Mononuclear cell (primary cell): Measurements from ENCODE around the gene UHRF1. TPM values are rescaled to one million over a fixed set of nuclear protein-coding genes. Genes with fewer than 3 reads are reported as not detected.
"Not testable (repeated sequence)": the region's sequence is repeated elsewhere in the genome, so short reads cannot be mapped to it uniquely, and the experiment has no call there.

Experiments used
- H3K27me3 ChIP-seq: 2 replicates; pipeline ENCODE4 v1.6.0; 2011; ENCODE audit warnings: low read length, control low read depth; ENCODE audit not compliant: insufficient read depth
- H3K4me1 ChIP-seq: 2 replicates; pipeline ENCODE4 v1.5.1; 2011; ENCODE audit warnings: mild to moderate bottlenecking, low read length, control low read depth; ENCODE audit not compliant: insufficient read depth
- H3K4me3 ChIP-seq: 2 replicates; pipeline ENCODE4 v1.5.1; 2011; ENCODE audit warnings: mild to moderate bottlenecking, low read length, moderate library complexity
- H3K9me3 ChIP-seq: 2 replicates; pipeline ENCODE4 v1.5.1; 2011; ENCODE audit warnings: low read depth, mild to moderate bottlenecking, control low read depth, low read length
- total RNA-seq: library from RNA; depleted of rRNA; stranded (reverse); fragments of >200 nt; gene quantifications from one replicate; pipeline ENCODE4 v1.2.3, GENCODE V29; 2012

The UHRF1 gene
- total RNA-seq, 1 donor = 0.21 TPM

DNA sequence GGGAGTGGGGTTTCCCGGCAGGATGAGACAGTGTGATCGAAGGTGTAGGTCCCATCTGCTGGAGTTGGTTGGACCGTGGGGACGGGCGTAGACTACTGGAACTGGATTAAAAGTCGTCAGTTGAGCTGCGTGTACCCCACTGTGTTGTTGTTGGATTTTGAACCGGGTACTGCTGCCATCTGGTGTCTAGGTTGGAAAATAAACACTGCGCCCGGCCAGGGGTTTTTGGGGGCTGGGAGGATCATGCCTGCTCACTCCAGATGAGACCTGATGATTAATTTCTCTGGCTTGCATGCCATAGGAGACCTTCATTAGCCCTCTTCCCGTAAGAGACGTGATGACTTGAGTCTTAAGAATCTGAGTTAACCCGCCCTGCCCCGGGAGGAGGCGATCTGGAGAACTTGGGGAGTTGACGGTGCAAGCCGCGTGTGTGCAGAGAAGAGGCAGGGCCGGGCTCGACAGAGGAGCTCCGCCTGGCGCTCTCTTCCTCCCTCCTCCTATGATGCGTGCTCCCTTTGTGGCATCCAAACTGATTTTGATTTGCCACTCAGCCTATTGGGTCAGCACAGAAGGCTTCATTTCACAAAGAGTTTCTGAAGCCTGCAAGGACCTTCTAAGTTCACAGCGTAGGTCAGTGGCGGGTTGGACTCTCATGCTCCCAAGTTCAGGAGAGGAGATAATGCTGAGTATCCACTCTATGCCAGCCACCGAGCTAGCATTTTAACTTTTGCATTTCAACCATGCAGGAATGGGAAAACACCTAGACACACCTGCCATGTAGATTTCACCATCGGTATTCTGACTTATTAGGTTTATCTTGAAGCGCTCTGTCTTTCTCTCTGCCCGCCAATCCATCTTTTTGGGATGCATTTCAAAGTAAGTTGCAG lies 2.7 kb downstream of the UHRF1 start:
- H3K4me3 ChIP-seq = peak overlapping the region; percentile 12
- H3K4me1 ChIP-seq = peaks cover 81% of the 10 kb centered on the region
- H3K9me3 ChIP-seq = no peaks in the 10 kb centered on the region
- H3K27me3 ChIP-seq = no peaks in the 10 kb centered on the region

DNA sequence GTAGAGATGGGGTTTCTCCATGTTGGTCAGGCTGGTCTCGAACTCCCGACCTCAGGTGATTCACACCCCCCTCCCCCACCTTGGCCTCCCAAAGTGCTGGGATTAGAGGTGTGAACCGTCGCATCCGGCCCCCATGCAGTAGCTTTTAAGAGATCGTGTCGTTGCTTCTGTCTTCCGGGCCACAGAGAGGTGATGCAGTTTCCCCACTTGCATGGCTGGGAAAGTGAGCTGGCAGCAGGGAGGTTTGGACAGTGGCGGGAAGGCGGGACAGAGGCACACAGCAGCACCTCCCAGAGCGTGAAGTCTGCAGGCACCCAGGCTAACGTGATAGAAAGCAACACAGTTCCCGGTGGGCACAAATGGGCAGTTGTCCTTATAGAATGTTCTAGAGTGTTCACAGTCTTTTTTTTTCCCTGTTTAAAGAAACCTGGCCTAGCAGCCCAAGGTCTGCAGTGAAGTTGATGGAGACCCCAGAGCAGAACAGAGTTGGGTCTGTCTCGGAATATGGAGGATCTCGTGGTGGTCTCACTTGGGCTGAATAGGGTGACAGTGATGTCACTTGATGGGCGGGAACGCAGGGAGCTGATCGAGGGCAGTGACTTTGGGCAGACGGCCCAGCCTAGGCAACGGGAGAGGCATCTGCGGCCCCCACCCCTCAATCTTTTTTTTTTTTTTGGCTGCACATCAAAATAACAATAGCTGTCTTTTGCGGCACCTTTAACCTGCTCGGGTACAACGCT lies 4.9 kb downstream of the UHRF1 start:
- Histone ChIP-seq H3K4me3 (peak overlapping the region; percentile 76), H3K4me1 (peaks cover 74% of the 10 kb centered on the region), H3K27me3 (no peaks in the 10 kb centered on the region), H3K9me3 (no peaks in the 10 kb centered on the region)

DNA sequence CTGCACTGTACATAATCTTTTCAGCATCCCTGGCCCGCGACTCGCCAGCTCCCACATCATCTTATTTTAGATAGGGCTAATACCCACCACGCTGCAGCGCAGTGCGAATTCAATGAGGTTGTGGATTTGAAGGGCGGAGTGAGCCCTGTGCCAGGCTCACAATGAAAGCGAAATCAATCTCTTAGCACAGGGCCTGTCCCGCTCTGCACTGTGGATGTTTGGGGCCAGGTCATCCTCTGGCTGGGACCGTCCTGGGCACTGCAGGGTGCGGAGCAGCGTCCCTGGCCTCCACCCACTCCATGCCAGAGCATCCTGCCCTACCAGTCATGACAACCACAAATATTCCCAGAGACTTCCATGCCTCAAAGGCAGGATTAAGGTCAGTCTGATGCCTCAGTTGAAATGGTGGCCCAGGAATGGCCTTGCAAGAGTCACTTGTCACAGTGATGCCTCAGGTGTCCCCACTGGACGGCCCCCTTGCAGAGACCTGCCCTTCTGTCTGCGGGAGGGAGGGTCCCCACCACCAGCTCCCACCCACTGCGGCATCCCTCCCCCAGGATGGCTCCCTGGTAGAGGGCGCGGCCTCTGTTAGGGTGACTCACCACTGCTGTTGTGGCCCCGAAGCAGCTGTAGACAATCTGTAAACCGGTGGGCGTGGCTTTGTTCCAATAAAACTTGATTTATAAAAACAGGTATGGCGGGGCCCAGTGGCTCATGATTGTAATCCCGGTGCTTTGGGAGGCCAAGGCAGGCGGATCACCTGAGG lies 5.6 kb downstream of the UHRF1 start:
- no peaks in the 10 kb centered on the region for H3K9me3 ChIP-seq
- peak overlapping the region; percentile 76 for H3K4me3 ChIP-seq
- no peaks in the 10 kb centered on the region for H3K27me3 ChIP-seq
- H3K4me1 ChIP-seq = peaks cover 69% of the 10 kb centered on the region

DNA sequence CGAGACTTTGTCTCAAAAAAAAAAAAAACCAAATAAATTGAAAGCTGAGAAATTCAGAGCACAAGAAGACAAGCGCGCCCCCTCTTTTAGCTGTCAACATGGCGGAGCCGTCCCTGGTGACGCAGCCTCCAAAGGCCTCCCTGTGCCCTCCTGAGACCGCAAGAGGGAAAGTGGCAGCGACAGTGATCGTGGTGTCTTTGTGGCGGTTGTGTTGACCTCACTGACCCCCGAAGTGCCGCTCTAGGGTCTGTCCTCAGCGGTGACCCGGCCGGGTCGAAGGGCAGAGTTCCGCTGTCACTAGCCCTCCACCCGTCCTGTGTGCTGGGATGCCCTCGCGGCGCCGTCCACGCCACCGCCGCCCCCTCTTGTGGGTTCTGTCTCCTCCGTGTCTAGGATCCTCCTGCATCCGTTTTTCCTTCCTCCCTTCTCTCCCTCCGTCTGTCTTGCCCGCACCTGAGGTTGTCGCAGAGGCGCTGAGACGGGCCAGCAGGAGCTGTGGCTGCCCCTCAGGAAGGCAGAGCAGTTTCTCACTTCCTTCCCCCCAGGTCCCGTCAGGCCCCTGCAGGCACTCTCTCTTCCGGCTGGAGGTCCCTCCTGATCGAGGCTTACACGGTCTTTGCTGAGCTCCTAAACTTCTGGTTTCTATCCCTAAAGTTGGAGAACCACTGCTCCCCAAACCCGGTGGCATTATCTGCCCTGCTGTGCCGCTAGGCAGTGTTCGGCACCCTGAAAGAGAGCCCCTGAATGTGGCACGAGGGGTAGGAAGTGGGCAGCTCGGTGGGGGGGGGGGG lies 7.2 kb downstream of the UHRF1 start:
- H3K9me3 ChIP-seq = no peaks in the 10 kb centered on the region
- peak overlapping the region; percentile 76 for H3K4me3 ChIP-seq
- H3K4me1 ChIP-seq = peaks cover 56% of the 10 kb centered on the region

DNA sequence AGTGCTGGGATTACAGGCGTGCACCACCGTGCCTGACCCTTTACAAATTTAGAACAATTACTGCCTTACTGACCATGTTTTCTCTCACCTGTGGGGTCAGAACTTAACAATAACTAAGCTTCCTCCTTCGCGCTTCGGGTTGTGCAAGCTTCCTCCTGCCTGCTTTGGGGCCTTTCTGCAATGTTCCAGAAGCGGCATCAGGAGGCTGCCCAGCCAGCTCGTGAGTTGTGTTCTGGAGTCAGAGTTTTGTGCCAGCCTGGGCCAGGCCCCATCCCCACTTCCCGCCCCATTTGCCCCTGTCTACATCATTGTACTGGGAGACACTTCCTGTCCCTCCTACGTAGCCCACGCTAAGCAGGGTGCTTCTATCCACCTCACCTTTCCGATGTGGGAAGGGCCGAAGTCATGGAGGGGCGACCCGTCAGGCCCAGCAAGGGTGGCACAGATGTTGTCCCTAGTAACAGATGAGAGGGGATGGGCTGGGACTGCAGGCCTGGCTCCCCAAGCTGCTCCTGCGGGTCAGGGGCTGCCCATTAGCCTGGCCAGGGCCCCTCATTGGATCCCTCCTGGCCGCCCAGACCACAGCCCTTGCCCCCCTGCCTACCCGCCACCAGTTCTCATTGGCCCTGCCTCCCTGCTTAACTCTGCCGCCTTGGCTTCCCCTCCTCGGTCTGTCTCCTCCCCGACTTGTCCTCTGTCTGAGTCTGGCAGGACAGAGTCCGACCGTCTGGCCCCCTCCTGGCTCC lies 13.4 kb downstream of the UHRF1 start:
- no peaks in the 10 kb centered on the region for H3K27me3 ChIP-seq
- no peaks in the 10 kb centered on the region for H3K9me3 ChIP-seq
- H3K4me3 ChIP-seq = no peak overlapping the region
- H3K4me1 ChIP-seq = peaks cover 13% of the 10 kb centered on the region

More for the DNA sequence above, 7.2 kb downstream of the UHRF1 start:
- H3K27me3 ChIP-seq = no peaks in the 10 kb centered on the region

DNA sequence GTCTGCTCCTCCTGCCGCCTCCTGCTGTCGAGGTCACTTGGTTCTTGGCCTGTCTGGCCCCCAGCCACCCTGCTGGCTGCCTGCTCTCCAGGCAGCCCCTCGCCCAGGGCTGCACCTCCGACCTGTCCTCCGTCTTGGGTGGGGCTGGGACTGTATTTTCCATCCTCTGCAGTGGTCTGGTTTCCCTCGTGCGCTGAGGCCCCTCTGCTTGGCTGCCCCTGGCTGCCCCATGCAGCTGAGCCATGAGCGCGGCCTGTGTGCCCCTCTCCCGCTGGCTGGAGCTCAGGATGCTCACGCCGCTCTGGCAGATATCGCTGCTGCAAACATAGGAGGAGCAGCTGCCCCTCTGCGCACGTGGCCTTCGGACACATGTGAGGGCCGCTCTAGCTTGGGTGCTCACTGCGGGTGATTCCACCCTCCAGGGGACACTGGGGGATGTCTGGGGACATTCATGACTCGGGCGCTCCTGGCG lies 14.0 kb downstream of the UHRF1 start:
- Histone ChIP-seq H3K4me1 (peaks cover 13% of the 10 kb centered on the region), H3K9me3 (no peaks in the 10 kb centered on the region), H3K27me3 (no peaks in the 10 kb centered on the region), H3K4me3 (no peak overlapping the region)

DNA sequence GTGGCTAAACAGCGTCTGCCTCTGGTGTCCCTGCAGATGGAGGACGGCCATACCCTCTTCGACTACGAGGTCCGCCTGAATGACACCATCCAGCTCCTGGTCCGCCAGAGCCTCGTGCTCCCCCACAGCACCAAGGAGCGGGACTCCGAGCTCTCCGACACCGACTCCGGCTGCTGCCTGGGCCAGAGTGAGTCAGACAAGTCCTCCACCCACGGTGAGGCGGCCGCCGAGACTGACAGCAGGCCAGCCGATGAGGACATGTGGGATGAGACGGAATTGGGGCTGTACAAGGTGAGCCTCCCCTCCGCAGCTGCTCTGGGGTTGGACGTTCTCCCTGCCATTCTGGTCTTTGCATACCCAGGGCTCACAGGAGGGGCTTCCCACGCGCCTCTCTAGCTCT lies 19.9 kb downstream of the UHRF1 start:
- no peaks in the 10 kb centered on the region for H3K9me3 ChIP-seq
- no peak overlapping the region for H3K4me3 ChIP-seq
- H3K27me3 ChIP-seq = no peaks in the 10 kb centered on the region
- H3K4me1 ChIP-seq = no peaks in the 10 kb centered on the region

DNA sequence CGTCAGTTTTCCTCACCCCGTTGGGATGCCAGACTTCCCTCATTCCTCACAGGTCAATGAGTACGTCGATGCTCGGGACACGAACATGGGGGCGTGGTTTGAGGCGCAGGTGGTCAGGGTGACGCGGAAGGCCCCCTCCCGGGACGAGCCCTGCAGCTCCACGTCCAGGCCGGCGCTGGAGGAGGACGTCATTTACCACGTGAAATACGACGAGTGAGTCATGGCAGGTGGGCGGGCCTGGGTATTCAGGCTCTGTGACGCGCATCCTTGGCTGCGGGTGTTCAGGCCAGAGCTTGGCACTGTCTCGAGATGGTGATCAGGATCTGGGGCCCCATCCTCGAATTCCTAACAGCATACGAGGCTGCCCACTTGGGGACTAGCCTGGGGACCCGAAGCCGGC lies 21.4 kb downstream of the UHRF1 start:
- Histone ChIP-seq H3K4me3 (no peak overlapping the region), H3K4me1 (no peaks in the 10 kb centered on the region), H3K9me3 (no peaks in the 10 kb centered on the region), H3K27me3 (no peaks in the 10 kb centered on the region)

DNA sequence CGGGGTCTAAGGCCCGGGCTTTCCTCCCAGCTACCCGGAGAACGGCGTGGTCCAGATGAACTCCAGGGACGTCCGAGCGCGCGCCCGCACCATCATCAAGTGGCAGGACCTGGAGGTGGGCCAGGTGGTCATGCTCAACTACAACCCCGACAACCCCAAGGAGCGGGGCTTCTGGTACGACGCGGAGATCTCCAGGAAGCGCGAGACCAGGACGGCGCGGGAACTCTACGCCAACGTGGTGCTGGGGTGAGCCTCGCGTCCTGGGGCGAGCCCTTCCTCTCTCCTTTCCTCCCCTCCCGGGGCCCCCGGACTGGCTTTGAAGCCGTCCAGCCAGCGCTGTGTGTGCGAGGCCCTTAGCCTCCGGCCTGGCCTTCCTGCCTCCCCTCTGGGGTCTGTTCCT lies 23.4 kb downstream of the UHRF1 start:
- H3K4me3 ChIP-seq = no peak overlapping the region
- no peaks in the 10 kb centered on the region for H3K27me3 ChIP-seq
- no peaks in the 10 kb centered on the region for H3K4me1 ChIP-seq
- H3K9me3 ChIP-seq = no peaks in the 10 kb centered on the region

DNA sequence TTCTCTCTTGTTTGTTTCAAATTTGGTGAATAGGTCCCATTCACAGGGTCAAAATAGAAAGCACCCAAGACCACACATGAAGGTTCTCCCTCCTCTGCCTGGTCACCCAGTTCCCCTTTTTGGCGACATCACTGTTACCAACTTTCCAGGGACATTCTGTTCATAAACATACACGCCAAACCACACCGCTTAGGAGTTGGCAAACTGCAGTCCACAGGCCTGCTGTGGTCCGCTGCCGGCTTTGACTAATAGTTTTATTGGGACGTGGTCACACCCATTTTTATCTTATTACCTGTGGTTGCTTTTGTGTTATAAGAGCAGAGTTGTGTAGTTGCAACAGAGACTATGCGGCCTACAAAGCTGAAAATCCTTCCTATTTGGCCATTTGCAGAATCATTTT lies 24.2 kb downstream of the UHRF1 start:
- H3K27me3 ChIP-seq = no peaks in the 10 kb centered on the region
- H3K4me3 ChIP-seq = no peak overlapping the region
- H3K9me3 ChIP-seq = no peaks in the 10 kb centered on the region
- no peaks in the 10 kb centered on the region for H3K4me1 ChIP-seq

DNA sequence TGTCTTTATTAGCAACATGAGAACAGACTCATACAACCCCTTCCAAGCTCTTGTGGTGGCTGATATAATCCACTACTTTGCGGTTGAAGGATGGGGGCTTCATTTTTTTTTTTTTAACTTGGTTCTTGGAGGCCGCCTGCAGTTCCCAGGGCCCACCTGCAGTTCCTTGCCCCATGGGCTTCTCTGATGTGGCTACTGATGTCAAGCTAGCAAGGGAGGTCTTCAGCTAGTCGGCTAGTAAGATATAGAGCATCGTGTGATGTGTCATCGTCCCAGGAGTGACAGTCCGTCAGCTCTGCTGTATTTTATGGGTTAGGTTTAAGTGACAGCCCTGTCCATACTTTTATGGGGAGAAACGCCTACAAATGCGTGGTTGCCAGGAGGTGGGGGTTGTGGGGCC lies 26.1 kb downstream of the UHRF1 start:
- Histone ChIP-seq H3K27me3 (no peaks in the 10 kb centered on the region), H3K4me3 (no peak overlapping the region), H3K9me3 (no peaks in the 10 kb centered on the region), H3K4me1 (no peaks in the 10 kb centered on the region)

DNA sequence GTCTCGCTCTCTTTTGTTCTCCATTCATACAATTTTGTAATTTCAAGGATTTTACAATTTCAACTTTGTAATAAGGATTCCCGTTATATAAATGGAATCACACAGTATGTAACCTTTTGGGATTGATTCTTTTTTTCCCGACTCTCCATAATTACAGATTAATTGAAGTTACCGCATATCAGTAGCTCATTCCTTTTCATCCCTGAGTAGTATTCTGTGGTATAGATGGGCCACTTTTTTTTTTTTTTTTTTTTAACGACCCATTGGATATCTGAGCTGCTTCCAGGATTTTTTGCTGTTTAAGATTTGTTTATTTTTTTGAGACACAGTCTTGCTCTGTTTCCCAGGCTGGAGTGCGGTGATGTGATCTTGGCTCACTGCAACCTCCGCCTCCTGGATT lies 27.8 kb downstream of the UHRF1 start:
- Histone ChIP-seq H3K27me3 (no peaks in the 10 kb centered on the region), H3K4me3 (no peak overlapping the region), H3K4me1 (no peaks in the 10 kb centered on the region), H3K9me3 (no peaks in the 10 kb centered on the region)

DNA sequence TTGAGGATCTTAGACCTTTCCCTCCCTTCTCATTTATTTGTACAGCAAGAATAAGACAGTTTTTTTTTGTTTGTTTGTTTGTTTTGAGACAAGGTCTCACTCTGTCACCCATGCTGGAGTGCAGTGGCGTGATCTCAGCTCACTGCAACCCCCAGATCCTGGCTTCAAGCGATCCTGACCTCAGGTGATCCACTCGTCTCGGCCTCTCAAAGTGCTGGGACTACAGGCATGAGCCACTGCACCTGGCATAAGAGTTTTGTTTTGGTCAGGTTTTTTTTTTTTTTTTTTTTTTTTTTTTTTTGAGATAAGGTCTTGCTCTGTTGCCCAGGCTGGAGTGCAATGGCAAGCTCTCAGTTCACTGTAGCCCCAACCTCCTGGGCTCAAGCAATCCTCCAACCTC lies 29.2 kb downstream of the UHRF1 start:
- not testable (repeated sequence) for H3K4me3 ChIP-seq, H3K9me3 ChIP-seq, H3K27me3 ChIP-seq, H3K4me1 ChIP-seq

DNA sequence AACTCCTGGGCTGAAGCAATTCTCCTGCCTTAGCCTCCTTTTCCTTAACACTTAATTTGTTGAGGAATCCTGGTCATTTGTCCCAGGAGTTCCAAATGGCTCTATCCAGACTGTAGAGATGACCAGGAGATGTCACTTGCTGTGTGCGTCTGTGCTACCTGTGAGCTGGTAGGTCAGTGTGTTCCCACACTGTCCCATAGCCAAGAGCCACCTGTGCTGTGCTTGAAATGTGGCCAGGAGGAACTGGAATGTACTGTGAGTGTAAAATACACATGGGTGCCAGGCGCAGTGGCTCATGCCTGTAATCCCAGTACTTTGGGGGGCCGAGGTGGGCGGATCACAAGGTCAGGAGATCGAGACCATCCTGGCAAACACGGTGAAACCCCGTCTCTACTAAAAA lies 30.2 kb downstream of the UHRF1 start:
- Histone ChIP-seq H3K4me3 (no peak overlapping the region), H3K27me3 (no peaks in the 10 kb centered on the region), H3K4me1 (no peaks in the 10 kb centered on the region), H3K9me3 (no peaks in the 10 kb centered on the region)
